ENCODE measurements around the gene RASEF.
A peak's percentile ranks its signal among the peaks of the same experiment; 100 is the strongest.
"Not testable (repeated sequence)": the region's sequence is repeated elsewhere in the genome, so short reads cannot be mapped to it uniquely, and the experiment has no call there.

Gene RASEF

DNA sequence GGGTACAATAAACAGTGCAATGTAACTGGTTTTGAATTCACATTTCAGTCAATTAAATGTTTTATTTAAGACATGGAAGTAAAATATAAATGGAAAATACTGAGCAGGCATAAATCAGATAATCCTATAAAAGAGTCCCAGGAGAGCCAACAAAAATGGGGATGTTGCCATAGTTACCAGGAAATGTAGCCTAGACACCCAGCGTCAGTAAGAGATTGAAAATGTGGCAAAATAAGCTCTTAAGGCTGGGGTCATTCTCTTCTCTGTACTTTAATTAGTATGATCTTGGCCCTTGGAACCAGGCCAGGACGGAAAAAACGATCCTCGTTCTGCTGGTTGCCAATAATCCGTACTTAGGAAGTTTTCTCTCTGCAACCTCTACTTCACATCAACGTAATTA, 18.9 kb upstream of the RASEF start:
- TF ChIP-seq, protein P1, sequence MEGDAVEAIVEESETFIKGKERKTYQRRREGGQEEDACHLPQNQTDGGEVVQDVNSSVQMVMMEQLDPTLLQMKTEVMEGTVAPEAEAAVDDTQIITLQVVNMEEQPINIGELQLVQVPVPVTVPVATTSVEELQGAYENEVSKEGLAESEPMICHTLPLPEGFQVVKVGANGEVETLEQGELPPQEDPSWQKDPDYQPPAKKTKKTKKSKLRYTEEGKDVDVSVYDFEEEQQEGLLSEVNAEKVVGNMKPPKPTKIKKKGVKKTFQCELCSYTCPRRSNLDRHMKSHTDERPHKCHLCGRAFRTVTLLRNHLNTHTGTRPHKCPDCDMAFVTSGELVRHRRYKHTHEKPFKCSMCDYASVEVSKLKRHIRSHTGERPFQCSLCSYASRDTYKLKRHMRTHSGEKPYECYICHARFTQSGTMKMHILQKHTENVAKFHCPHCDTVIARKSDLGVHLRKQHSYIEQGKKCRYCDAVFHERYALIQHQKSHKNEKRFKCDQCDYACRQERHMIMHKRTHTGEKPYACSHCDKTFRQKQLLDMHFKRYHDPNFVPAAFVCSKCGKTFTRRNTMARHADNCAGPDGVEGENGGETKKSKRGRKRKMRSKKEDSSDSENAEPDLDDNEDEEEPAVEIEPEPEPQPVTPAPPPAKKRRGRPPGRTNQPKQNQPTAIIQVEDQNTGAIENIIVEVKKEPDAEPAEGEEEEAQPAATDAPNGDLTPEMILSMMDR (conservative IDR thresholded peaks at IDR 0.05; ENCODE audit: low read depth, low read length): no peak
- no peak overlapping the region for H3K4me3 ChIP-seq (ENCODE audit: low read depth, low read length)
- no peak for DNase-seq (ENCODE audit: low read depth)

DNA sequence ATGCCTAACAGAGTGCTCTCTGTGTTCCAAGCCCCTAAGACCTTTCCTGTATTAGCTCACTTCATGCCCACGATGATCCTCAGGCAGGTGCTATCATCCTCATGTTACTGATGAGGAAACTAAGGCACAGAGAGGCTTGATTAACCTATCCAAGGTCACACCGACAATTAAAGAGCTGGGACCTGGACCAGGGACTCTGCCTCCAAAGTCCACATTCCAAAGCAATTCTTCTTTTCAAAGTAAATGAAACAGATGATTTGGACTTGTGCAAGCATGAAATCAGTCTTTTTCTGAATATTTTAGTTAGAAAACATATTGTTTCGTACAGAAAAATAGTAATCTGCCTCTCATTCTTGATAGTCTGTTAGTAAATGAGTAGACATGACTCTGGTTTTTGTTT, 18.1 kb upstream of the RASEF start:
- H3K4me3 ChIP-seq (ENCODE audit: low read depth, low read length): no peak overlapping the region
- no peak for DNase-seq (ENCODE audit: low read depth)
- TF ChIP-seq, protein P1 (conservative IDR thresholded peaks at IDR 0.05; ENCODE audit: low read depth, low read length): no peak

DNA sequence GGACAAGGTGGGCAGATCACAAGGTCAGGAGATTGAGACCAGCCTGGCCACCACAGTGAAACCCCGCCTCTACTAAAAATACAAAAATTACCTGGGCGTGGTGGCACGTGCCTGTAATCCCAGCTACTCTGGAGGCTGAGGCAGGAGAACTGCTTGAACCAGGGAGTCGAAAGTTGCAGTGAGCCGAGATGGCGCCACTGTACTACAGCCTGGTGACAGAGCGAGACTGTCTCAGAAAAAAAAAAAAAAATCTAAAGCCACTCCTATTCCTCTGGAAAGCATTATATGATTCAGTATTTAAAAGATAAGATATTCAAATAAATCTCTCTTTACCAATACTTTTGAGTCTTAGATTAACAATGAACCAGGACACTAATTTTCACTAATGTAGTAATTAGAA, 13.0 kb upstream of the RASEF start:
- DNase-seq (ENCODE audit: low read depth); H3K4me3 ChIP-seq (ENCODE audit: low read depth, low read length): not testable (repeated sequence)

DNA sequence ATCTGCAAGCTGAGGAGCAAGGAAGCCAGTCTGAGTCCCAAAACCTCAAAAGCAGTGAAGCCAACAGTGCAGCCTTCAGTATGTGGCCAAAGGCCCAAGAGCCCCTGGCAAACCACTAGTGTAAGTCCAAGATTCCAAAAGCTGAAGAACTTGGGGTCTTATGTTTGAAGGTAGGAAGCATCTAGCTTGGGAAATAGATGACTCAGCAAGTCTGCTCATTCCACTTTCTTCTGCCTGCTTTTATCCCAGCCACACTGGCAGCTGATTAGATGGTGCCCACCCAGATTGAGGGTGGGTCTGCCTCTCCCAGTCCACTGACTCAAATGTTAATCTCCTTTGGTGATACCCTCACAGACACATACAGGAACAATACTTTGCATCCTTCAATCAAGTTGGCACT, 9.6 kb upstream of the RASEF start:
- not testable (repeated sequence) for H3K4me3 ChIP-seq (ENCODE audit: low read depth, low read length)

DNA sequence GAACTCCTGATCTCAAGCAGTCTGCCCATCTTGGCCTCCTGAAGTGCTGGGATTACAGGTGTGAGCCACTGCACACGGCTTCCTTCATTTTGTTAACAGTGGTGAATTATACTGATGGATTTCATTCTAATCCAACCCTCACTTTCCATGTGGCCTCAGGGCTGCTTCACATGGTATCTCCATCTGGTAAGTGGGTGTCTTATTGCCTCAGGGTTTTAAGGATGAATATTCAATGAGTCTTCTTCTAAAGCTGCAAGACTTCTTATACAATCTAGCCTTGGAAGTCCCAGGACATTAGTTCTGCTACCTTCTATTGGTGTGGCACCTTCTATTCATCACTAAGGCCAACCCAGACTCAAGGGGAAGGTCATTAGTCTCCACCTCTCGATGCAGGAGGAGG, 8.7 kb upstream of the RASEF start:
- H3K4me3 ChIP-seq (ENCODE audit: low read depth, low read length): no peak overlapping the region
- no peak for DNase-seq (ENCODE audit: low read depth)
- TF ChIP-seq, protein P1 (conservative IDR thresholded peaks at IDR 0.05; ENCODE audit: low read depth, low read length): no peak

More for the DNA sequence above, 9.6 kb upstream of the RASEF start:
- DNase-seq (ENCODE audit: low read depth): not testable (repeated sequence)

DNA sequence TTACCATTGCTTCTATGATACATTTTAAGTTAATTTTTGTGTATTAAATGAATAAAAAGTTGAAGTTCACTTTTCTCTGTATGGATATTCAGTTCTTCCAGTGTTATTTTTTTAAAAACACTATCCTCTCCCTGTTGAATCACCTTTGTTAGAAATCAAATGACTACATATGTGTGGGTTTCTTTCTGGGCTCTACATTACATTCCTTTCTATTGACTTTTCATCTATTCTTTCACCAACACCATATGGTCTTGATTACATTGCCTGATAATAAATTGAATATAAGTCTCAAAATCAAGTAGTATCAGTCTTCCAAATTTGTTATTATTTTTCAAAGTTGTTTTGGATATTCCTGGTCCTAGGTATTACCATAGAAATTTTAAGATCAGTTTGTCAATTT, 7.3 kb upstream of the RASEF start:
- peak; percentile 31 for DNase-seq (ENCODE audit: low read depth)
- TF ChIP-seq, protein P1 (conservative IDR thresholded peaks at IDR 0.05; ENCODE audit: low read depth, low read length): no peak

DNA sequence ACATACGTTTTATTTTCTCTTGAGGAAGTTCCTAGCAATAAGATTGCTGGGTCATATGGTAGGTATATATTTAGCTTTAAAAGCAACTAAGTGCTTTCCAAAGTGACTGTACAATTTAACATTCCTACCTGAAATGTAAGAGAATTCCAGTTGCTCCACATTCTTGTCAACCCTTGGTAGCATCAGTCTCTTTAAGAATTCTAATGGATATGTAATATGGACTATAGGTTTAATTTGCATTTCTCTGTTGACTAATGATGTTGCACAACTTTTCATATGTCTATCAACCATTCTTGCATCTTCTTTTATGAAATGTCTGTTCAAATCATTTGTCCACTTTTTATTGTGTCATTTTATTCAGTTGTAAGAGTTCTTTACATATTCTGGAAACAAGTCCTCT, 6.7 kb upstream of the RASEF start:
- H3K4me3 ChIP-seq (ENCODE audit: low read depth, low read length): no peak overlapping the region
- DNase-seq (ENCODE audit: low read depth): no peak
- TF ChIP-seq, protein P1 (conservative IDR thresholded peaks at IDR 0.05; ENCODE audit: low read depth, low read length): no peak

More for the DNA sequence above, 7.3 kb upstream of the RASEF start:
- no peak overlapping the region for H3K4me3 ChIP-seq (ENCODE audit: low read depth, low read length)

DNA sequence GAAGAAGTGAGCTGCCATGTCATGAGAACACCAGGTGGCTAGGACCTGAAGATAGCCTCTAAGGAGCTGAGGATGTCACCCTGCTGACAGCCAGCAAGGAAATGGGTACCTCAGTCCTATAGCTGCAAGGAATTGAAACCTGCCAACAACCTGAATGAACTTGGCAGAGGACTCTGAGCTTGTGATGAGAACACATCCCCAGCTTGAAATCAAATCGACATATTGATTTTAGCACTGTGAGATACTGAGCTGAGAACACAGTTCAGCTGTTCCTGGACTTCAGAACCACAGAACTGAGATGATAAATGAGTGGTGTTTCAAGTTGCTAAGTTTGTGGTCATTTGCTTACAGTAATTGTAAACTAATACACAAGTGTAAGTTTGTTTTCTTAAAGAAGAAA, 5.5 kb upstream of the RASEF start:
- TF ChIP-seq, protein P1 (conservative IDR thresholded peaks at IDR 0.05; ENCODE audit: low read depth, low read length): no peak
- no peak overlapping the region for H3K4me3 ChIP-seq (ENCODE audit: low read depth, low read length)
- DNase-seq (ENCODE audit: low read depth): no peak

All from choroid plexus epithelial cell (primary cell).